Colonic mucosa (tissue), 4 donors: ENCODE results near the gene STIMATE. TPM values are rescaled to one million over a fixed set of nuclear protein-coding genes. Genes with fewer than 3 reads are reported as not detected.

Source experiments
- DNase-seq: peaks from one replicate; pipeline ENCODE4 v3.0.0-alpha.2; 2020
- H3K27ac ChIP-seq: fragments of 200-600 bp; one replicate; pipeline ENCODE4 v1.8.0; 2021
- H3K27me3 ChIP-seq: fragments of 200-600 bp; one replicate; pipeline ENCODE4 v1.8.0; 2021
- H3K36me3 ChIP-seq: fragments of 200-600 bp; one replicate; pipeline ENCODE4 v1.8.0; 2021
- H3K4me1 ChIP-seq: fragments of 200-600 bp; one replicate; pipeline ENCODE4 v1.8.0; 2021; ENCODE audit warnings: mild to moderate bottlenecking
- H3K4me3 ChIP-seq: fragments of 200-600 bp; one replicate; pipeline ENCODE4 v1.8.0; 2021
- H3K9ac ChIP-seq, 2 donors: one replicate each; pipeline ENCODE4 v1.7.0; 2013; ENCODE audit warnings: control low read depth in 2 of 2, low read depth in 2 of 2, low read length in 2 of 2
- H3K9me3 ChIP-seq: fragments of 200-600 bp; one replicate; pipeline ENCODE4 v1.8.0; 2021
- intact Hi-C: fragments of 100-400 bp; cut with DNase I; formaldehyde crosslinking; loops from one replicate; pipeline ENCODE4 v1.14.1; 2022
- total RNA-seq, 2 donors: library from RNA; stranded (reverse); fragmentation: NEBNext Ultra II Directional in 1 of 2; extraction: Animal tissue kit (Norgen Biotek cat#: 25700) in 1 of 2; gene quantifications; one replicate each; pipeline ENCODE4 v1.2.1, GENCODE V29; 2021
- TF ChIP-seq, protein P1 (sequence below): fragments of 200-600 bp; IDR thresholded peaks from one replicate; pipeline ENCODE4 v1.8.0; 2022; ENCODE audit warnings: antibody characterized with exemption, mild to moderate bottlenecking
- donor health status: healthy.
- donor health status: DM: no; HTN: no; CAD: no.
- donor health status: DM: no; HTN: no; CAD: no.

Gene STIMATE
- total RNA-seq, 2 donors from 2014 or later: 7.4 to 15.3 TPM

- TF ChIP-seq, protein P1, sequence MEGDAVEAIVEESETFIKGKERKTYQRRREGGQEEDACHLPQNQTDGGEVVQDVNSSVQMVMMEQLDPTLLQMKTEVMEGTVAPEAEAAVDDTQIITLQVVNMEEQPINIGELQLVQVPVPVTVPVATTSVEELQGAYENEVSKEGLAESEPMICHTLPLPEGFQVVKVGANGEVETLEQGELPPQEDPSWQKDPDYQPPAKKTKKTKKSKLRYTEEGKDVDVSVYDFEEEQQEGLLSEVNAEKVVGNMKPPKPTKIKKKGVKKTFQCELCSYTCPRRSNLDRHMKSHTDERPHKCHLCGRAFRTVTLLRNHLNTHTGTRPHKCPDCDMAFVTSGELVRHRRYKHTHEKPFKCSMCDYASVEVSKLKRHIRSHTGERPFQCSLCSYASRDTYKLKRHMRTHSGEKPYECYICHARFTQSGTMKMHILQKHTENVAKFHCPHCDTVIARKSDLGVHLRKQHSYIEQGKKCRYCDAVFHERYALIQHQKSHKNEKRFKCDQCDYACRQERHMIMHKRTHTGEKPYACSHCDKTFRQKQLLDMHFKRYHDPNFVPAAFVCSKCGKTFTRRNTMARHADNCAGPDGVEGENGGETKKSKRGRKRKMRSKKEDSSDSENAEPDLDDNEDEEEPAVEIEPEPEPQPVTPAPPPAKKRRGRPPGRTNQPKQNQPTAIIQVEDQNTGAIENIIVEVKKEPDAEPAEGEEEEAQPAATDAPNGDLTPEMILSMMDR: no peak
- Histone ChIP-seq H3K9me3 (no peaks in the 10 kb centered on the region), H3K27ac (no peak overlapping the region), H3K4me3 (no peak overlapping the region), H3K4me1 (no peaks in the 10 kb centered on the region), H3K36me3 (no peaks in the 10 kb centered on the region), H3K27me3 (no peaks in the 10 kb centered on the region), H3K9ac (no peak overlapping the region)
- no peak for DNase-seq
- intact Hi-C loops: no loop called here
Measured at GRCh38 chr3:52835766-52836470, 61.4 kb downstream of the STIMATE start.

GRCh38 chr3:52834871-52835501 lies 62.4 kb downstream of the STIMATE start, which contains the start of gene MUSTN1:
TSS of gene MUSTN1 (minus strand) at chr3:52835019. CDS start at chr3:52834948, 71 bp downstream.
- H3K36me3 ChIP-seq: no peaks in the 10 kb centered on the region
- no peak for DNase-seq
- no peak within 1 kb of the TSS for H3K9ac ChIP-seq
- no peaks in the 10 kb centered on the region for H3K9me3 ChIP-seq
- intact Hi-C loops: no loop called here
- H3K4me3 ChIP-seq: no peak within 1 kb of the TSS
- no peaks in the 10 kb centered on the region for H3K27me3 ChIP-seq
- TF ChIP-seq, protein P1: no peak
- no peak within 1 kb of the TSS for H3K27ac ChIP-seq
- H3K4me1 ChIP-seq: no peaks in the 10 kb centered on the region

DNA sequence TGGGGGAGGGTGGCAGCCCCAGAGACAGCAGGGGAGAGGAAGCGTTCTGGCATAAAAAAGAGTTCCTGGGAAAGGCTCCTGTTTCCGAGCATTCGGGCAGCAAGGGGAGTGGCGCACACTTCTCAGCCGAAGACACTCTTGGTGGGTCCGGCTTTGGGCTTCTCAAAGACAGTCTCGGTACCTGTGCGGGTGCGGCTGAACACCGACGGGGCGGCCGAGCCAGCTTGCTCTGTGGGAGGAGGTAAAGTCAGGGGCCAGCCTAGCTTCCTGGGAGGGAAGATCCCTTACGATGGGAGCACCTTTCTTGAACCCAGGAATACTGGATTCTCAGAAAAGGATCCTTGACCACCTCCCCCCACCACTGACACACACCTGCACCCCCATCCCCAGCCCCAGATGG lies 64.1 kb downstream of the STIMATE start:
- TF ChIP-seq, protein P1: no peak
- H3K27ac ChIP-seq: no peak overlapping the region
- no peak overlapping the region for H3K9ac ChIP-seq
- H3K36me3 ChIP-seq: no peaks in the 10 kb centered on the region
- no peaks in the 10 kb centered on the region for H3K9me3 ChIP-seq
- DNase-seq: no peak
- no peaks in the 10 kb centered on the region for H3K4me1 ChIP-seq
- intact Hi-C loops: no loop called here
- no peaks in the 10 kb centered on the region for H3K27me3 ChIP-seq
- no peak overlapping the region for H3K4me3 ChIP-seq

DNA sequence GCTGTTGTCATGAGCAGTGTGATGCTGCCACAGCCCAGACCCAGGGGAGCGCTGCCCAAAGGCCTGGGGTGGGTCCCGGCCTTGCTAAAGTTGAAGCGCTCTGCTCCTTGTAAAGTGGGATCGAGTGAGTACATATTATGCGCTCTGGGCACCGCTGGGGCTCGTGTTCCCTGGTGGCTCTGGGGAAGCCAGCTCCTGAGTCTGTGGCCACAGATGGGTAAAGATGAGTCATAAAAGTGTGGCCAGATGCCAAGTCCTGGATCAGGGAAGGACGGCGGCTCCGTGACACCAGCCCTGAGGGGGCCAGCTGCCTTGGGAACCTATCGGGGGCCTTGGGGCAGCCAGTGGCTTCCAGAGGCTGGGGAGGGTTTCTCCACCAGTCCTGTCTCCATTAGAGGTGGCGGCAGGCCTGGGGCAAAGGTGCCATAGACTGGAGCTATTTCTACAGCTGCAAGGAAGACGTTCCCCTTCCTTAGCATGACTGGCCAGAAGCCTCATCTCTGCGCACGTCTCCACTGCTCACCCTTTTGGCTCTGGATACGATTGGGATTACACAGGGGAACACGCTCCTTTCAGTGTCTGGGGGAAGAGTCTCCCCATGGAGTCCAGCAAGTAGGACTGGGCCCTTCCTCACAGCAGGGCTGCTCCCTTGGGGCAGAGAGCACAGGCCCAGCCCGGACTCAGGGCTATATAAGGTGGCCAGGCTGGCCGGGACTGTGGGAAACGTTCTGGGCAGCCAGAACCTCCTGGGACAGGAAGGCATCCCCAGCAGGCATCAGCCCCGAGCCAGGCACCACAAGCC lies 65.6 kb downstream of the STIMATE start:
- intact Hi-C loops: no loop called here

More for the DNA sequence above, 65.6 kb downstream of the STIMATE start:
- DNase-seq: peak; percentile 61
- no peaks in the 10 kb centered on the region for H3K36me3 ChIP-seq
- H3K27me3 ChIP-seq: no peaks in the 10 kb centered on the region
- H3K9ac ChIP-seq: no peak overlapping the region
- TF ChIP-seq, protein P1: no peak
- no peaks in the 10 kb centered on the region for H3K4me1 ChIP-seq
- no peak overlapping the region for H3K4me3 ChIP-seq
- H3K9me3 ChIP-seq: no peaks in the 10 kb centered on the region
- no peak overlapping the region for H3K27ac ChIP-seq
